Spinal cord (tissue), 10 donors: ENCODE measurements around the gene TRIM56. TPM values are rescaled to one million over a fixed set of nuclear protein-coding genes. Genes with fewer than 3 reads are reported as not detected.
"Not testable (repeated sequence)": the region's sequence is repeated elsewhere in the genome, so short reads cannot be mapped to it uniquely, and the experiment has no call there.

Experiments used
- DNase-seq, 6 donors: peaks; one replicate each; pipeline versions ENCODE4 v3.0.0 to v3.0.0-alpha.2; 2013 to 2015; ENCODE audit warnings: low spot score in 6 of 6, low read depth in 4 of 6
- H3K27ac ChIP-seq: one replicate; pipeline ENCODE4 v1.5.1; 2013; ENCODE audit warnings: low read depth, low read length, control low read depth
- H3K27me3 ChIP-seq: one replicate; pipeline ENCODE4 v1.6.1; 2013; ENCODE audit warnings: low read length; ENCODE audit not compliant: control insufficient read depth, insufficient read depth
- H3K36me3 ChIP-seq: one replicate; pipeline ENCODE4 v1.6.1; 2013; ENCODE audit warnings: low read length; ENCODE audit not compliant: control insufficient read depth, insufficient read depth
- H3K4me1 ChIP-seq: one replicate; pipeline ENCODE4 v1.6.1; 2013; ENCODE audit warnings: low read length; ENCODE audit not compliant: control insufficient read depth, insufficient read depth
- H3K4me3 ChIP-seq: one replicate; pipeline ENCODE4 v1.5.1; 2013; ENCODE audit warnings: low read depth, low read length, control low read depth
- H3K9me3 ChIP-seq: one replicate; pipeline ENCODE4 v1.6.1; 2013; ENCODE audit warnings: low read length; ENCODE audit not compliant: control insufficient read depth, insufficient read depth
- WGBS: methylation state at CpG from one replicate; pipeline ENCODE4 v1.1.5; 2013; ENCODE audit warnings: missing lambda C conversion rate; ENCODE audit not compliant: insufficient coverage; 5-methylcytosine and 5-hydroxymethylcytosine counted together
- long read RNA-seq, 4 donors: transcript quantifications; one replicate each; lab custom pipeline, GENCODE V29; 2026
- polyA plus RNA-seq, 2 donors: library from polyadenylated mRNA; unstranded; fragments of 120-200 nt; gene quantifications; one replicate each; pipeline ENCODE4 v1.2.1, GENCODE V29; 2013; ENCODE audit not compliant: insufficient read length in 2 of 2
- total RNA-seq, 2 donors: library from RNA; depleted of rRNA in 1 of 2; stranded (reverse); fragments of 120-200 nt in 1 of 2; fragments of >200 nt in 1 of 2; gene quantifications; one replicate each; pipeline versions ENCODE4 v1.2.3 to v1.2.4, GENCODE V29; 2013 to 2014
- donor health status: healthy.

The TRIM56 gene
- total RNA-seq (10 to 100 TPM in 1 of 2 donors, 1 to 10 TPM in 1; 6.0 to 10.9 TPM), polyA plus RNA-seq (1 to 10 TPM; 5.6 to 7.0 TPM)
- long read RNA-seq, donor 1, full-length matches to known transcripts: 3 of 3 reads
- long read RNA-seq, donor 1, partial matches to known transcripts: 0 of 3 reads
- long read RNA-seq, donor 1, other reads (novel, unspliced or antisense): 0 of 3 reads
- long read RNA-seq, donor 2, full-length matches to known transcripts: 1 of 115 reads
- long read RNA-seq, donor 2, partial matches to known transcripts: 32 of 115 reads
- long read RNA-seq, donor 2, other reads (novel, unspliced or antisense): 82 of 115 reads
- long read RNA-seq, donor 3, full-length matches to known transcripts: 2 of 2 reads
- long read RNA-seq, donor 3, partial matches to known transcripts: 0 of 2 reads
- long read RNA-seq, donor 3, other reads (novel, unspliced or antisense): 0 of 2 reads
- long read RNA-seq, donor 4, full-length matches to known transcripts: 3 of 10 reads
- long read RNA-seq, donor 4, partial matches to known transcripts: 7 of 10 reads
- long read RNA-seq, donor 4, other reads (novel, unspliced or antisense): 0 of 10 reads

DNA sequence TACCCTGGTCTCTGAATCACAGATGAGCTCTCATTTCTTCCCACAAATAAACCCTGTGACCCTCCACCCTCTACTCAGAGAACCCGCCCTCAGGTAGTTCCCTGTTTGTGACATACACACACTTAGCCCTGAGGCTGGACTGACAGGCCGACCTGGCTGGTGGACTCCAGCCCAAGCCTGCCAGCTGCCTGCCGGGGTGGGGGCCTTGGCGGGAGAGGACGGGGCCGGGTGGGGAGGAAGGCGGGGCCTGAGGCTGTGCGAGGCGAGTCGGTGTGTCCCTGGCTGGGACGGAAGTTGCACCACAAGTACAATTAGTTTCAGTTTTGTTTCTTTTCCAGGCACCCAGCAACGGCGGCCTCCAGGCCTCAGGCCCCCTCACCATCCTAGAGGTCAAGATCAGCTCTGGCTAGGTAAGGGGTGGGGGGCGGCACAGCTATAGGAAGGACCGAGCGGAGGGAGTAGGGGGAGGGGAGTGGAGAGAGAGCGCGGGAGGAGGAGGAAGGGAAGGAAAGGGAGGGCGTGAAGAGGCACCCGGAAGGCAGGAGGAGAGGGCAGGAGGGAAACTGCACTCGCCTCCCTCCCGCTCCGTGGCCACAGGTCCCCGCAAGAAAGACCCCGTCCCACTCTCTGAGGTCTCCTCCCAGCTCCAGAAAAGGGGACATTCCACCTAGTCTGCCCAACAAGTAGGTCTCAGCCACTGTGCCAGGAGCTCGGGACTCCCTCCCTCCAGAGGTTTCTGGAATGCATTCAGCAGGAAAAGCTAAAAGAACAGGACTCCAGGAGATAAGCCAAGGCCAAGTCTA is at the start of gene TRIM56:
Gene TRIM56, plus strand, starts transcription at position 320 of the 803 bp plus-strand sequence. CDS start 1,832 bp downstream, outside the sequence.
- Histone ChIP-seq H3K9me3 (no peaks in the 10 kb centered on the region), H3K27me3 (no peaks in the 10 kb centered on the region), H3K36me3 (peaks cover 27% of the 10 kb centered on the region), H3K4me1 (no peaks in the 10 kb centered on the region), H3K4me3 (peak within 1 kb of the TSS; percentile 68), H3K27ac (peak within 1 kb of the TSS; percentile 72)
- 5% methylated on average over 21 of the region's 26 CpGs for WGBS
- DNase-seq: peak in 3 of 6 donors; percentile 17 to 72 (median 33)

DNA sequence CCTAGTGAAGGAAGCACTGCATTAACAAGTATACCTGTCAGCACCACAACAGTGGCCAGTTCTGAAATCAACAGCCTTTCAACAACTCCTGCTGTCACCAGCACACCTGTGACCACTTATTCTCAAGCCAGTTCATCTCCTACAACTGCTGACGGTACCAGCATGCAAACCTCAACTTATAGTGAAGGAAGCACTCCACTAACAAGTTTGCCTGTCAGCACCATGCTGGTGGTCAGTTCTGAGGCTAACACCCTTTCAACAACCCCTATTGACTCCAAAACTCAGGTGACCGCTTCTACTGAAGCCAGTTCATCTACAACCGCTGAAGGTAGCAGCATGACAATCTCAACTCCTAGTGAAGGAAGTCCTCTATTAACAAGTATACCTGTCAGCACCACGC is 49.3 kb upstream of the TRIM56 start:
- WGBS: 68% methylated on average over 3 of the region's 4 CpGs
- DNase-seq: no peak

DNA sequence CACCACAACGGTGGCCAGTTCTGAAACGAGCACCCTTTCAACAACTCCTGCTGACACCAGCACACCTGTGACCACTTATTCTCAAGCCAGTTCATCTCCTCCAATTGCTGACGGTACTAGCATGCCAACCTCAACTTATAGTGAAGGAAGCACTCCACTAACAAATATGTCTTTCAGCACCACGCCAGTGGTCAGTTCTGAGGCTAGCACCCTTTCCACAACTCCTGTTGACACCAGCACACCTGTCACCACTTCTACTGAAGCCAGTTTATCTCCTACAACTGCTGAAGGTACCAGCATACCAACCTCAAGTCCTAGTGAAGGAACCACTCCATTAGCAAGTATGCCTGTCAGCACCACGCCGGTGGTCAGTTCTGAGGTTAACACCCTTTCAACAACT is 44.0 kb upstream of the TRIM56 start:
- H3K9me3 ChIP-seq, H3K27me3 ChIP-seq, H3K4me1 ChIP-seq, H3K4me3 ChIP-seq, H3K27ac ChIP-seq, DNase-seq, H3K36me3 ChIP-seq: not testable (repeated sequence)
- 73% methylated on average over 6 of the region's 6 CpGs for WGBS

More for the DNA sequence above, 49.3 kb upstream of the TRIM56 start:
- H3K27me3 ChIP-seq: no peaks in the 10 kb centered on the region
- no peaks in the 10 kb centered on the region for H3K4me1 ChIP-seq
- H3K9me3 ChIP-seq: no peaks in the 10 kb centered on the region
- H3K4me3 ChIP-seq: no peak overlapping the region
- H3K36me3 ChIP-seq: no peaks in the 10 kb centered on the region
- H3K27ac ChIP-seq: no peak overlapping the region

DNA sequence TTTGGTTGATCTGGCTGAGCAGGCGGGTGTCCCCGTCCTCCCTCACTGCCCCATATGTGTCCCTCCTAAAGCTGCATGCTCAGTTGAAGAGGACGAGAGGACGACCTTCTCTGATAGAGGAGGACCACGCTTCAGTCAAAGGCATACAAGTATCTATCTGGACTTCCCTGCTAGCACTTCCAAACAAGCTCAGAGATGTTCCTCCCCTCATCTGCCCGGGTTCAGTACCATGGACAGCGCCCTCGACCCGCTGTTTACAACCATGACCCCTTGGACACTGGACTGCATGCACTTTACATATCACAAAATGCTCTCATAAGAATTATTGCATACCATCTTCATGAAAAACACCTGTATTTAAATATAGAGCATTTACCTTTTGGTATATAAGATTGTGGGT is 26.9 kb upstream of the TRIM56 start:
- peak in 3 of 6 donors; percentile 7 to 66 (median 14) for DNase-seq
- no peak overlapping the region for H3K4me3 ChIP-seq
- H3K27ac ChIP-seq: no peak overlapping the region
- no peaks in the 10 kb centered on the region for H3K36me3 ChIP-seq
- peaks cover 14% of the 10 kb centered on the region for H3K27me3 ChIP-seq
- no peaks in the 10 kb centered on the region for H3K4me1 ChIP-seq
- 38% methylated on average over 6 of the region's 9 CpGs for WGBS
- no peaks in the 10 kb centered on the region for H3K9me3 ChIP-seq

GRCh38 chr7:101059620-101059942 is 25.7 kb upstream of the TRIM56 start:
- Histone ChIP-seq H3K27ac (no peak overlapping the region), H3K27me3 (peaks cover 13% of the 10 kb centered on the region), H3K9me3 (no peaks in the 10 kb centered on the region), H3K36me3 (no peaks in the 10 kb centered on the region), H3K4me3 (no peak overlapping the region), H3K4me1 (no peaks in the 10 kb centered on the region)
- no peak for DNase-seq
- 0% methylated on average over 1 of the region's 9 CpGs for WGBS

DNA sequence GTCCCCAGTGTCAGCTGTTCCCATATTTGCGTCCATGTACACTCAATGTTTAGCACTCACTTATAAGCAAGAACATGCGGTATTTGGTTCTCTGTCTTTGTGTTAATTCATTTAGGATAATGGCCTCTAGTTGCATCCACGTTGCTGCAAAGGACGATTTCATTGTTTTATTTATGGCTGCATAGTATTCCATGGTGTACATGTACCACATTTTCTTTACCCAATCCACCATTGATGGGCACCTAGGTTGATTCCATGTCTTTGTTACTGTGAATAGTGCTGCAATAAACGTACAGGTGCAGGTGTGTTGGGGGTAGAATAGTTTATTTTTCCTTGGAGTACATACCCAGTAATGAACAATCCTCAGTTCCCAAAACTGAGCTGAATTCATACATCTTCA is 24.3 kb upstream of the TRIM56 start:
- Histone ChIP-seq H3K9me3 (no peaks in the 10 kb centered on the region), H3K36me3 (no peaks in the 10 kb centered on the region), H3K4me1 (no peaks in the 10 kb centered on the region), H3K27ac (no peak overlapping the region), H3K4me3 (no peak overlapping the region), H3K27me3 (peaks cover 12% of the 10 kb centered on the region)
- no peak for DNase-seq
- no CpG with 5 or more reads among the region's 5 CpGs for WGBS

GRCh38 chr7:101064176-101064550 is 21.1 kb upstream of the TRIM56 start:
- not testable (repeated sequence) for H3K27ac ChIP-seq, H3K4me1 ChIP-seq, H3K36me3 ChIP-seq, DNase-seq, H3K9me3 ChIP-seq, H3K4me3 ChIP-seq, H3K27me3 ChIP-seq
- WGBS: 76% methylated on average over 5 of the region's 9 CpGs

DNA sequence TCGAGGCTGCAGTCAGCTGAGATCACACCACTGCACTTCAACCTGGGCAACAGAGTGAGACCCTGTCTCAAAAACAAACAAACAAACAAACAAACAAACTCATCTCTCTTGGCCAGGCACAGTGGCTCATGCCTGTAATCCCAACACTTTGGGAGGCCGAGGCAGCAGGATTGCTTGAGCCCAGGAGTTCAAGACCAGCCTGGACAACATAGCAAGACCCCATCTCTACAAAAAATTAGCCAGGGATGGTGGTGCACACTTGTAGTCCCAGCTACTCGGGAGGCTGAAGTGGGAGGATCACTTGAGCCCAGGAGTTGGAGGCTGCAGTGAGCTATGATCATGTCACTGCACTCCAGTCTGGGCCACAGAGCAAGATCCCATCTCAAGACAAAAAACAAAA is 20.1 kb upstream of the TRIM56 start:
- not testable (repeated sequence) for H3K9me3 ChIP-seq, H3K36me3 ChIP-seq, DNase-seq, H3K4me1 ChIP-seq, H3K27ac ChIP-seq, H3K4me3 ChIP-seq, H3K27me3 ChIP-seq
- no CpG with 5 or more reads among the region's 3 CpGs for WGBS

DNA sequence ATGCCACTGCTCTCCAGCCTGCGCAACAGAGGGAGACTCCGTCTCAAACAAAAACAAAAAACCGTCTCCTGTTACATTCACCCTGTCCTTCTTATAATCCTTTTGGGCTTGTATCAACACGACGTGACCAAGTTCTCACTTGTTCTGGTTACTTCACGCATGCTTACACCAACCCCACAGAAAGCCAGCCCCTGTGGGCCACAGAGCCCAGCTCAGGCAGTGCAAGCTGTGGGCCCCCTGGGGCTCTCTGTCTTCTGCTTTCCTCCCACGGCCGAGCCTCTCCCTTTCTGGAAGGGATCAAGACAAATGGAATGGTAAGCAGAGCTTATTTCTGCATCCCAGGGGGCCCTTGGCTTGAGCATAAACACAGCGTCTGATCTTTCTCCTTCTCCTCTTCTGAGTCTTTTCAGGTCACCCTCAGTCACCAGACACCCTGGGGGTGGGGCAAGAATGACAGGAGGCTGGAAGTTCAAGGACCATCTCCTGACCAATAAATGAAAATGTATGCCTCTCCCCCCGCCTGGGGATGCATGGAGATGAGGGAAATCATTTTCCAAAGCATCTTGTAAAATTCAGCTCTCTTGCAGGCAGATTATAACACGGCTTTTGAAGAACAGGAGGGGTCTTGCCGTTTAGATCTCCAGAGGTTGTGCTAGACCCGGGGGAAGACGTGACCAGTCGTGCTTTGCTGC is 19.0 kb upstream of the TRIM56 start:
- Histone ChIP-seq H3K9me3 (no peaks in the 10 kb centered on the region), H3K27me3 (no peaks in the 10 kb centered on the region), H3K4me3 (no peak overlapping the region), H3K36me3 (no peaks in the 10 kb centered on the region), H3K4me1 (peaks cover 6% of the 10 kb centered on the region), H3K27ac (no peak overlapping the region)
- WGBS: 43% methylated on average over 11 of the region's 15 CpGs
- peak in 1 of 6 donors; percentile 41 for DNase-seq
